Liver (tissue), 3 donors: ENCODE results near the gene RBM47.
"Not testable (repeated sequence)": the region's sequence is repeated elsewhere in the genome, so short reads cannot be mapped to it uniquely, and the experiment has no call there.

Experiments
- ATF3 ChIP-seq: IDR thresholded peaks from 2 replicates; pipeline ENCODE4 v1.6.1; 2016; ENCODE audit warnings: antibody characterized with exemption
- CTCF ChIP-seq: fragments of 150-350 bp; IDR thresholded peaks from 2 replicates; pipeline ENCODE4 v1.5.1; 2017; ENCODE audit warnings: improper control_type of control experiment, low read depth, low read length; ENCODE audit not compliant: missing input control
- EGR1 ChIP-seq, 2 donors: IDR thresholded peaks; 2 replicates each; pipeline ENCODE4 v1.6.1; 2016 to 2018; ENCODE audit warnings: antibody characterized with exemption in 2 of 2, low read depth in 2 of 2
- GABPA ChIP-seq, 2 donors: IDR thresholded peaks in 1 of 2; conservative IDR thresholded peaks in 1 of 2; 2 replicates each; pipeline ENCODE4 v1.6.1; 2016; ENCODE audit warnings: antibody characterized with exemption in 2 of 2, mild to moderate bottlenecking in 1 of 2, moderate library complexity in 1 of 2
- HNF4A ChIP-seq, 2 donors: conservative IDR thresholded peaks; 2 replicates each; pipeline ENCODE4 v1.6.1; 2016; ENCODE audit warnings: antibody characterized with exemption in 2 of 2, mild to moderate bottlenecking in 2 of 2
- JUND ChIP-seq, 2 donors: IDR thresholded peaks; 2 replicates each; pipeline ENCODE4 v1.6.1; 2016; ENCODE audit warnings: antibody characterized with exemption in 2 of 2
- MAX ChIP-seq: IDR thresholded peaks from 2 replicates; pipeline ENCODE4 v1.6.1; 2016; ENCODE audit warnings: antibody characterized with exemption
- RAD21 ChIP-seq, 2 donors: IDR thresholded peaks; 2 replicates each; pipeline ENCODE4 v1.6.1; 2016; ENCODE audit warnings: antibody characterized with exemption in 2 of 2, mild to moderate bottlenecking in 2 of 2
- REST ChIP-seq: IDR thresholded peaks from 2 replicates; pipeline ENCODE4 v1.6.1; 2016; ENCODE audit warnings: antibody characterized with exemption, mild to moderate bottlenecking
- RXRA ChIP-seq, 2 donors: IDR thresholded peaks; 2 replicates each; pipeline ENCODE4 v1.6.1; 2017 to 2018; ENCODE audit warnings: antibody characterized with exemption in 2 of 2, mild to moderate bottlenecking in 1 of 2
- SP1 ChIP-seq: IDR thresholded peaks from 2 replicates; pipeline ENCODE4 v1.6.1; 2018; ENCODE audit warnings: antibody characterized with exemption, mild to moderate bottlenecking
- TAF1 ChIP-seq: conservative IDR thresholded peaks from 2 replicates; pipeline ENCODE4 v1.6.1; 2016; ENCODE audit warnings: antibody characterized with exemption, mild to moderate bottlenecking
- YY1 ChIP-seq: IDR thresholded peaks from 2 replicates; pipeline ENCODE4 v1.6.1; 2016; ENCODE audit warnings: antibody characterized with exemption, mild to moderate bottlenecking
- ZBTB33 ChIP-seq: IDR thresholded peaks from 2 replicates; pipeline ENCODE4 v1.6.1; 2016; ENCODE audit warnings: antibody characterized with exemption
- donor health status: healthy.
- donor health status: healthy.

GRCh38 chr4:40517081-40517480 lies 112.6 kb downstream of the RBM47 start:
- TF ChIP-seq YY1; GABPA (IDR thresholded peaks at IDR 0.05 in 1 of 2, conservative IDR thresholded peaks at IDR 0.05 in 1 of 2); CTCF; TAF1; REST; MAX; RAD21 (IDR thresholded peaks at IDR 0.05); EGR1 (IDR thresholded peaks at IDR 0.05; ENCODE audit: low read depth in 2 of 2); JUND (IDR thresholded peaks at IDR 0.05); RXRA (IDR thresholded peaks at IDR 0.05); ATF3; SP1; ZBTB33; HNF4A (conservative IDR thresholded peaks at IDR 0.05): not testable (repeated sequence)
